Caco-2 (cell line): ENCODE measurements around the gene EMILIN2. TPM values are rescaled to one million over a fixed set of nuclear protein-coding genes. Genes with fewer than 3 reads are reported as not detected.

Experiments
- BruUV-seq: library from RNA; stranded (reverse); fragments of 400-500 nt; replicated peaks from 2 replicates; lab custom pipeline; 2021; lab: Mats Ljungman, UMichigan
- CTCF ChIA-PET: fragments of 300-600 bp; sonication (Branson Sonifier 250); formaldehyde crosslinking; loops from one replicate; lab custom pipeline; 2022; ENCODE audit warnings: antibody characterized with exemption; lab: Charles Lee
- POLR2A ChIA-PET: fragments of 300-600 bp; sonication (Branson Sonifier 250); formaldehyde crosslinking; loops from one replicate; lab custom pipeline; 2022; ENCODE audit warnings: antibody characterized with exemption; lab: Charles Lee
- DNase-seq, 2 experiments: peaks; one replicate each; pipeline versions ENCODE4 v3.0.0 to v3.0.0-alpha.2; 2020 to 2022
- H3K27me3 ChIP-seq: replicated peaks from 2 replicates; pipeline ENCODE4 v1.6.0; 2011; ENCODE audit warnings: low read length; ENCODE audit not compliant: control insufficient read depth, insufficient read depth
- H3K36me3 ChIP-seq: 2 replicates; pipeline ENCODE4 v1.5.1; 2011; ENCODE audit warnings: low read length; ENCODE audit not compliant: control insufficient read depth, insufficient read depth
- H3K4me1 ChIP-seq: fragments of 250-450 bp; sonication (Bioruptor Pico); 2 replicates; pipeline ENCODE4 v1.5.1; 2020; ENCODE audit warnings: mild to moderate bottlenecking
- H3K4me3 ChIP-seq: 2 replicates; pipeline ENCODE4 v1.5.1; 2011; ENCODE audit warnings: low read depth, mild to moderate bottlenecking, control low read depth, low read length
- H3K9me3 ChIP-seq: fragments of 250-450 bp; sonication (Bioruptor Pico); 2 replicates; pipeline ENCODE4 v1.5.1; 2020; ENCODE audit warnings: mild to moderate bottlenecking, moderate library complexity
- H3K27ac Mint-ChIP-seq: one replicate; pipeline ENCODE4 v1.8.0; 2022; ENCODE audit warnings: mixed read lengths; ENCODE audit not compliant: unreplicated experiment
- H3K27me3 Mint-ChIP-seq: one replicate; pipeline ENCODE4 v1.8.0; 2022; ENCODE audit warnings: mixed read lengths; ENCODE audit not compliant: insufficient read depth, unreplicated experiment
- H3K36me3 Mint-ChIP-seq: one replicate; pipeline ENCODE4 v1.8.0; 2022; ENCODE audit warnings: mild to moderate bottlenecking, mixed read lengths; ENCODE audit not compliant: insufficient read depth, unreplicated experiment
- H3K4me1 Mint-ChIP-seq: one replicate; pipeline ENCODE4 v1.8.0; 2022; ENCODE audit warnings: low read depth, mixed read lengths; ENCODE audit not compliant: unreplicated experiment
- H3K4me3 Mint-ChIP-seq: one replicate; pipeline ENCODE4 v1.8.0; 2022; ENCODE audit warnings: mild to moderate bottlenecking, moderate library complexity, mixed read lengths; ENCODE audit not compliant: unreplicated experiment
- H3K9me3 Mint-ChIP-seq: one replicate; pipeline ENCODE4 v1.8.0; 2022; ENCODE audit warnings: mixed read lengths; ENCODE audit not compliant: unreplicated experiment
- intact Hi-C: fragments of 100-400 bp; cut with micrococcal nuclease; formaldehyde crosslinking; loops from one replicate; pipeline ENCODE4 v1.10.0; 2022; ENCODE audit not compliant: unreplicated experiment
- total RNA-seq: library from RNA; stranded (reverse); gene quantifications from 2 replicates; pipeline ENCODE4 v1.2.3, GENCODE V29; 2022
- TF ChIP-seq, protein P1 (sequence below), 2 experiments: fragments of 200-600 bp in 1 of 2; IDR thresholded peaks; 1 replicate in 1 of 2; 2 replicates in 1 of 2; pipeline versions ENCODE4 v1.5.1 to v1.8.0; 2011 to 2022; ENCODE audit warnings: antibody characterized with exemption in 1 of 2, control low read depth in 1 of 2, inconsistent platforms in 1 of 2, low read depth in 1 of 2, low read length in 1 of 2, mild to moderate bottlenecking in 1 of 2, moderate library complexity in 1 of 2; ENCODE audit not compliant: insufficient read depth in 1 of 2, severe bottlenecking in 1 of 2, unreplicated experiment in 1 of 2

EMILIN2 gene
- total RNA-seq, 1 experiment from 2014 or later, result 53.4 TPM

DNA sequence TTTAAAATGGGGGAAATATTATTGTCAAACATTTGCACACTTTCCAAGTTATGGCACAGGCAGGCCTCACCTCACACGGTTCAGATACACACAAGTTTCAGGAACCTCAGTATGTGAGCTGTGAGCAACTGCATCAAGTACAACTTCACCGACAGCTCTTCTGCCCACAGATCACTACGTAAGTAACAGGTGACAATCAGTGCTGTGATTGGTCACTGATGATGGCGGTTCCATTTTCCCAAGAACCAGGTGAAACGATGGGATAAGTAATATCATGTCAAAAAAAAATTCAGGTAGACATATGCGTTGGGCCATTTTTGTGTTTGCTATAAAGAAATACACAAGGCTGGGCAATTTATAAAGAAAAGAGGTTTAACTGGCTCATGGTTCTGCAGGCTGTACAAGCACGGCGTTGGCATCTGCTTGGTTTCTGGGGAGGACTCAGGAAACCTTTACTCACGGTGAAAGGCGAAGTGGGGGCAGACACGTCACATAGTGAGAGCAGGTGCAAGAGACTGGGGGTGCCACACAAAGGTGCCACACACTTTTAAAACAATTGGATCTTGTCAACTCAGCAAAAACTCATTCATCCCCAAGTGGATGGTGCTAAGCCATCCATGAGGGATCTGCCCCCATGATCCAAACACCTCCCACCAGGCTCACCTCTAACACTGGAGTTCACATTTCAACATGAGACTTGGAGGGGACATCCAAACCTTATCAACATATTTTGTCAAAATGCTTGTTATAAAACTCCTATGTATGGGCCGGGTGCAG, 108.3 kb downstream of the EMILIN2 start:
- no peaks in the 10 kb centered on the region for H3K27me3 Mint-ChIP-seq

DNA sequence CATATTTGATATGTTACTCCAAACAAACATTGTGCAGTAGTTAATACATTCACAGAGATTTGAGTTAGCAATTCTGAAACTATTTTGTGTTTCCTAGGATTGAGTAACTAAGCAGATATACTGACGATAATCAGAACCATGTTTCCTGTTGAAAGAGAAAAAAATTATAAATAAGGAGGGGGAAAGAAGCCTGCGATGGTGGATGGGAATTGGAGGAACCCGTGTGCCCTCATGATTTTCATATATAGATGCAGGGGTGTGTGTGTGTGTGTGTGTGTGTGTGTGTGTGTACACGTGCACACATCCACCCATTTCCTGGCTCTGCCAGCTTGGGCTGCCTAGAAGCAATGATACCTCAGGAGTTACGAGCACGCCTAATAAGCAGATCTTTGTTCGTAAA, 109.2 kb downstream of the EMILIN2 start:
- peaks cover 2% of the 10 kb centered on the region; the same call in 1 of the 2 replicates for H3K36me3 ChIP-seq
- POLR2A ChIA-PET, result interaction anchor here (0.6 kb wide), 1 partner anchor 82 kb away, joined by 4 read pairs; no protein-coding TSS in a partner anchor
- intact Hi-C loops, result no loop called here
- H3K27ac Mint-ChIP-seq, result no peak overlapping the region
- H3K36me3 Mint-ChIP-seq, result peaks cover 58% of the 10 kb centered on the region
- no peaks in the 10 kb centered on the region for H3K9me3 Mint-ChIP-seq
- no peaks in the 10 kb centered on the region for H3K4me1 ChIP-seq
- CTCF ChIA-PET, result no interaction called here
- DNase-seq, result no peak
- H3K27me3 ChIP-seq, result no peaks in the 10 kb centered on the region
- no peak overlapping the region for H3K4me3 Mint-ChIP-seq
- no peak overlapping the region for H3K4me3 ChIP-seq
- BruUV-seq, result no TSS peak
- H3K27me3 Mint-ChIP-seq, result no peaks in the 10 kb centered on the region
- no peaks in the 10 kb centered on the region for H3K9me3 ChIP-seq
- H3K4me1 Mint-ChIP-seq, result no peaks in the 10 kb centered on the region
- TF ChIP-seq, protein P1, sequence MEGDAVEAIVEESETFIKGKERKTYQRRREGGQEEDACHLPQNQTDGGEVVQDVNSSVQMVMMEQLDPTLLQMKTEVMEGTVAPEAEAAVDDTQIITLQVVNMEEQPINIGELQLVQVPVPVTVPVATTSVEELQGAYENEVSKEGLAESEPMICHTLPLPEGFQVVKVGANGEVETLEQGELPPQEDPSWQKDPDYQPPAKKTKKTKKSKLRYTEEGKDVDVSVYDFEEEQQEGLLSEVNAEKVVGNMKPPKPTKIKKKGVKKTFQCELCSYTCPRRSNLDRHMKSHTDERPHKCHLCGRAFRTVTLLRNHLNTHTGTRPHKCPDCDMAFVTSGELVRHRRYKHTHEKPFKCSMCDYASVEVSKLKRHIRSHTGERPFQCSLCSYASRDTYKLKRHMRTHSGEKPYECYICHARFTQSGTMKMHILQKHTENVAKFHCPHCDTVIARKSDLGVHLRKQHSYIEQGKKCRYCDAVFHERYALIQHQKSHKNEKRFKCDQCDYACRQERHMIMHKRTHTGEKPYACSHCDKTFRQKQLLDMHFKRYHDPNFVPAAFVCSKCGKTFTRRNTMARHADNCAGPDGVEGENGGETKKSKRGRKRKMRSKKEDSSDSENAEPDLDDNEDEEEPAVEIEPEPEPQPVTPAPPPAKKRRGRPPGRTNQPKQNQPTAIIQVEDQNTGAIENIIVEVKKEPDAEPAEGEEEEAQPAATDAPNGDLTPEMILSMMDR (IDR thresholded peaks at IDR 0.05; ENCODE audit: insufficient read depth in 1 of 2, low read depth in 1 of 2, low read length in 1 of 2, severe bottlenecking in 1 of 2, unreplicated experiment in 1 of 2), result no peak

More for the DNA sequence above, 108.3 kb downstream of the EMILIN2 start:
- no peaks in the 10 kb centered on the region for H3K4me1 ChIP-seq
- DNase-seq, result no peak
- Mint-ChIP-seq H3K9me3 (no peaks in the 10 kb centered on the region), H3K4me3 (no peak overlapping the region), H3K4me1 (no peaks in the 10 kb centered on the region), H3K27ac (no peak overlapping the region), H3K36me3 (peaks cover 63% of the 10 kb centered on the region)
- H3K9me3 ChIP-seq, result no peaks in the 10 kb centered on the region
- intact Hi-C loops, result no loop called here
- BruUV-seq, result no TSS peak
- ChIA-PET POLR2A (no interaction called here), CTCF (no interaction called here)
- H3K27me3 ChIP-seq, result no peaks in the 10 kb centered on the region
- H3K36me3 ChIP-seq, result peaks cover 2% of the 10 kb centered on the region; the same call in 1 of the 2 replicates
- no peak overlapping the region for H3K4me3 ChIP-seq
- TF ChIP-seq, protein P1 (IDR thresholded peaks at IDR 0.05; ENCODE audit: insufficient read depth in 1 of 2, low read depth in 1 of 2, low read length in 1 of 2, severe bottlenecking in 1 of 2, unreplicated experiment in 1 of 2), result no peak

DNA sequence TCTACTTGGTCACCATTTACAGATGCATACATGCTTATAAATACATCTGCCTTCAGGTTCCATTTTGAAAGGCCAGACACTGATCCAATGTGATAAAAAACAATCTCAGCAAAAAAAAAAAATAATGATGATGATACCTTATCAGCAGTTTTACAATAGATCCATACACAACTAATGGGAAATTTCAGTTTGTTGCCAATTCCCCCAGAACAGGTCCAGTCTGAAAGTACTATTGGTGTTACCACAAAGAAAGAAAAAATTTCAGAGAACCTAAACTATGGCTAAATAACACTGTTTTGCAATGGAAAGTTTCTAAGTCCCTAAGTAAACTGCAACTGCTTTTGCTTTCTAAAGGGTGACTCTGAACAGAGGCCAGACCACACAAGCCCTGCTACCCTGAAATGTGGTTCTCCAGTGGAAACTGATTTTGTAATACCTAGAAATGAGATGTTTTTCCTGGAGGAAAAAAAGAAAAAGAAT, 112.1 kb downstream of the EMILIN2 start:
- Histone ChIP-seq H3K4me1 (no peaks in the 10 kb centered on the region), H3K36me3 (peaks cover 2% of the 10 kb centered on the region; the same call in 1 of the 2 replicates), H3K27me3 (no peaks in the 10 kb centered on the region), H3K9me3 (no peaks in the 10 kb centered on the region), H3K4me3 (no peak overlapping the region)
- Mint-ChIP-seq H3K4me1 (no peaks in the 10 kb centered on the region), H3K4me3 (no peak overlapping the region), H3K27ac (no peak overlapping the region), H3K27me3 (no peaks in the 10 kb centered on the region), H3K9me3 (no peaks in the 10 kb centered on the region), H3K36me3 (peaks cover 36% of the 10 kb centered on the region)
- ChIA-PET POLR2A (no interaction called here), CTCF (no interaction called here)
- intact Hi-C loops, result no loop called here
- TF ChIP-seq, protein P1 (IDR thresholded peaks at IDR 0.05; ENCODE audit: insufficient read depth in 1 of 2, low read depth in 1 of 2, low read length in 1 of 2, severe bottlenecking in 1 of 2, unreplicated experiment in 1 of 2), result no peak
- BruUV-seq, result no TSS peak
- no peak for DNase-seq
